Left lung (tissue), 10 donors: Measurements from ENCODE around the gene RHO. TPM values are rescaled to one million over a fixed set of nuclear protein-coding genes. Genes with fewer than 3 reads are reported as not detected.

Experiments
- ATAC-seq: fragments of 200-7000 bp; cut with Tn5 transposase; one replicate; pipeline ENCODE4 v1.9.1; 2020; ENCODE audit warnings: moderate library complexity
- DNase-seq, 4 donors: peaks; one replicate each; pipeline ENCODE4 v3.0.0-alpha.2; 2013 to 2020
- H3K27ac ChIP-seq, 2 donors: fragments of 200-600 bp; sonication (generic) in 1 of 2; one replicate each; pipeline versions ENCODE4 v1.5.0 to v1.8.0; 2020 to 2021
- H3K27me3 ChIP-seq, 2 donors: fragments of 200-600 bp; sonication (generic) in 1 of 2; one replicate each; pipeline versions ENCODE4 v1.5.0 to v1.8.0; 2020 to 2021
- H3K36me3 ChIP-seq, 2 donors: fragments of 200-600 bp; sonication (generic) in 1 of 2; one replicate each; pipeline versions ENCODE4 v1.5.0 to v1.8.0; 2020 to 2021
- H3K4me1 ChIP-seq, 2 donors: fragments of 200-600 bp; one replicate each; pipeline ENCODE4 v1.8.0; 2021
- H3K4me3 ChIP-seq, 2 donors: fragments of 200-600 bp; sonication (generic) in 1 of 2; one replicate each; pipeline versions ENCODE4 v1.5.0 to v1.8.0; 2020 to 2021; ENCODE audit warnings: mild to moderate bottlenecking in 1 of 2
- H3K9me3 ChIP-seq, 2 donors: fragments of 200-600 bp; sonication (generic) in 1 of 2; one replicate each; pipeline versions ENCODE4 v1.5.0 to v1.8.0; 2020 to 2021
- CTCF ChIP-seq, 2 donors: fragments of 200-600 bp; sonication (generic) in 1 of 2; IDR thresholded peaks; one replicate each; pipeline versions ENCODE4 v1.5.0 to v1.8.0; 2021; ENCODE audit warnings: antibody characterized with exemption in 2 of 2
- intact Hi-C, 2 donors: fragments of 100-400 bp; cut with DNase I; formaldehyde crosslinking; loops; one replicate each; pipeline versions ENCODE4 v1.11.2 to v1.14.2; 2022
- polyA plus RNA-seq, 6 donors: library from polyadenylated mRNA; unstranded; fragments of 120-200 nt; gene quantifications; one replicate each; pipeline ENCODE4 v1.2.1, GENCODE V29; 2013; ENCODE audit not compliant: insufficient read length in 6 of 6
- total RNA-seq, 2 donors: library from RNA; stranded (reverse); fragmentation: NEBNext Ultra II Directional; extraction: Animal tissue kit (Norgen Biotek cat#: 25700); gene quantifications; one replicate each; pipeline ENCODE4 v1.2.1, GENCODE V29; 2021
- donor health status: DM: no; HTN: yes; CAD: no.
- donor health status: DM: no; HTN: no; CAD: no.

The RHO gene
- total and polyA plus RNA-seq, 8 donors: 0.08 to 0.17 (median 0.09) TPM; not detected in 2

- DNase-seq: no peak
- H3K36me3 ChIP-seq: peaks cover 0 to 100% of the 10 kb centered on the region in 2 donors
- H3K27me3 ChIP-seq: no peaks in the 10 kb centered on the region
- H3K9me3 ChIP-seq: no peaks in the 10 kb centered on the region
- H3K27ac ChIP-seq: no peak overlapping the region
- H3K4me3 ChIP-seq: no peak overlapping the region
- no peak for TF ChIP-seq CTCF (IDR thresholded peaks at IDR 0.05)
- no peak for ATAC-seq
- intact Hi-C loops: no loop called here
- H3K4me1 ChIP-seq: peaks cover 4 to 18% of the 10 kb centered on the region in 2 donors
Observed at GRCh38 chr3:129571605-129572547, 43.4 kb downstream of the RHO start.

- H3K4me1 ChIP-seq: peaks cover 4 to 24% of the 10 kb centered on the region in 2 donors
- no peak for TF ChIP-seq CTCF (IDR thresholded peaks at IDR 0.05)
Observed at GRCh38 chr3:129572603-129573002, 44.2 kb downstream of the RHO start.

GRCh38 chr3:129573493-129573892 is 45.1 kb downstream of the RHO start:
- H3K36me3 ChIP-seq: peaks cover 0 to 96% of the 10 kb centered on the region in 2 donors

More at GRCh38 chr3:129572603-129573002, 44.2 kb downstream of the RHO start:
- DNase-seq: no peak
- Histone ChIP-seq H3K36me3 (peaks cover 0 to 100% of the 10 kb centered on the region in 2 donors), H3K27me3 (no peaks in the 10 kb centered on the region), H3K9me3 (no peaks in the 10 kb centered on the region), H3K27ac (no peak overlapping the region), H3K4me3 (no peak overlapping the region)
- intact Hi-C loops: no loop called here
- ATAC-seq: no peak

GRCh38 chr3:129574206-129574605 is 45.8 kb downstream of the RHO start:
- ATAC-seq (no peak), DNase-seq (no peak)
- intact Hi-C loops: no loop called here
- no peaks in the 10 kb centered on the region for H3K27me3 ChIP-seq
- TF ChIP-seq CTCF (IDR thresholded peaks at IDR 0.05): no peak
- H3K4me3 ChIP-seq: no peak overlapping the region
- no peak overlapping the region for H3K27ac ChIP-seq
- peaks cover 0 to 89% of the 10 kb centered on the region in 2 donors for H3K36me3 ChIP-seq
- peaks cover 8 to 31% of the 10 kb centered on the region in 2 donors for H3K4me1 ChIP-seq
- H3K9me3 ChIP-seq: no peaks in the 10 kb centered on the region

More at GRCh38 chr3:129573493-129573892, 45.1 kb downstream of the RHO start:
- H3K27ac ChIP-seq: no peak overlapping the region
- no peak for TF ChIP-seq CTCF (IDR thresholded peaks at IDR 0.05)
- H3K27me3 ChIP-seq: no peaks in the 10 kb centered on the region
- DNase-seq (no peak), ATAC-seq (no peak)
- intact Hi-C loops: no loop called here
- no peaks in the 10 kb centered on the region for H3K9me3 ChIP-seq
- H3K4me1 ChIP-seq: peaks cover 4 to 26% of the 10 kb centered on the region in 2 donors
- H3K4me3 ChIP-seq: no peak overlapping the region

GRCh38 chr3:129575233-129575996 is 47.0 kb downstream of the RHO start:
- no peak for ATAC-seq
- peaks cover 8 to 35% of the 10 kb centered on the region in 2 donors for H3K4me1 ChIP-seq
- no peak overlapping the region for H3K4me3 ChIP-seq
- intact Hi-C loops: no loop called here
- peaks cover 0 to 84% of the 10 kb centered on the region in 2 donors for H3K36me3 ChIP-seq
- DNase-seq: no peak
- TF ChIP-seq CTCF (IDR thresholded peaks at IDR 0.05): no peak
- no peaks in the 10 kb centered on the region for H3K27me3 ChIP-seq
- H3K9me3 ChIP-seq: no peaks in the 10 kb centered on the region
- no peak overlapping the region for H3K27ac ChIP-seq
